Testis (tissue), 3 donors: ENCODE results near the gene IGSF22. TPM values are rescaled to one million over a fixed set of nuclear protein-coding genes. Genes with fewer than 3 reads are reported as not detected.
A peak's percentile ranks its signal among the peaks of the same experiment; 100 is the strongest.

Experiments used
- DNase-seq: peaks from one replicate; pipeline ENCODE4 v3.0.0-alpha.2; 2019
- H3K27ac ChIP-seq, 2 donors: fragments of 200-600 bp; sonication (generic); one replicate each; pipeline ENCODE4 v1.5.1; 2019
- H3K27me3 ChIP-seq: fragments of 200-600 bp; sonication (generic); one replicate; pipeline ENCODE4 v1.5.1; 2019
- H3K36me3 ChIP-seq: fragments of 200-600 bp; sonication (generic); one replicate; pipeline ENCODE4 v1.5.1; 2017; ENCODE audit warnings: low read depth; ENCODE audit errors: missing control alignments
- H3K4me1 ChIP-seq: fragments of 200-600 bp; sonication (generic); one replicate; pipeline ENCODE4 v1.5.1; 2019
- H3K4me3 ChIP-seq, 2 donors: fragments of 200-600 bp; sonication (generic); one replicate each; pipeline ENCODE4 v1.5.1; 2017 to 2019
- H3K9me3 ChIP-seq: fragments of 200-600 bp; sonication (generic); one replicate; pipeline ENCODE4 v1.5.1; 2017
- CTCF ChIP-seq, 3 experiments: fragments of 450-650 bp in 2 of 3; fragments of 200-600 bp in 1 of 3; sonication (generic) in 1 of 3; IDR thresholded peaks; one replicate each; pipeline ENCODE4 v1.5.1; 2016 to 2019; ENCODE audit warnings: antibody characterized with exemption in 3 of 3, mild to moderate bottlenecking in 2 of 3, moderate library complexity in 1 of 3
- POLR2A ChIP-seq: fragments of 450-650 bp; IDR thresholded peaks from one replicate; pipeline ENCODE4 v1.6.1; 2017; ENCODE audit warnings: antibody characterized with exemption, mild to moderate bottlenecking, moderate library complexity
- WGBS, 2 donors: methylation state at CpG; one replicate each; pipeline ENCODE4 v1.1.5; 2018; 5-methylcytosine and 5-hydroxymethylcytosine counted together
- intact Hi-C: fragments of 100-400 bp; cut with DNase I; formaldehyde crosslinking; loops from one replicate; pipeline ENCODE4 v1.15.1; 2023; ENCODE audit warnings: low total_unique reads
- polyA plus RNA-seq: library from polyadenylated mRNA; stranded (reverse); fragments of 350-450 nt; fragmentation: Illumina TruSeq; extraction: RNeasy Lipid Tissue Mini Kit (QIAGEN cat#74804); gene quantifications from one replicate; pipeline ENCODE4 v1.2.3, GENCODE V29; 2014; ENCODE audit warnings: low read depth, low replicate concordance; ENCODE audit not compliant: insufficient read depth
- total RNA-seq, 2 donors: library from RNA; depleted of rRNA; stranded (reverse); fragments of >200 nt; gene quantifications; one replicate each; pipeline ENCODE4 v1.2.3, GENCODE V29; 2016

Gene IGSF22
- total and polyA plus RNA-seq, 3 donors from 2014 or later: 0.94 to 1.7 (median 1.1) TPM

GRCh38 chr11:18729426-18729825 is 3.4 kb upstream of the IGSF22 start:
- intact Hi-C loops: no loop called here

GRCh38 chr11:18728658-18729057 is 2.7 kb upstream of the IGSF22 start:
- Histone ChIP-seq H3K4me3 (no peak overlapping the region), H3K27ac (no peak overlapping the region), H3K4me1 (no peaks in the 10 kb centered on the region), H3K36me3 (no peaks in the 10 kb centered on the region), H3K9me3 (no peaks in the 10 kb centered on the region), H3K27me3 (no peaks in the 10 kb centered on the region)
- 93 to 98% methylated on average over 12 to 13 of the region's 13 CpGs for WGBS, 2 donors
- TF ChIP-seq POLR2A: no peak
- TF ChIP-seq CTCF (IDR thresholded peaks at IDR 0.05): no peak
- intact Hi-C loops: no loop called here
- no peak for DNase-seq

More at GRCh38 chr11:18729426-18729825, 3.4 kb upstream of the IGSF22 start:
- no peaks in the 10 kb centered on the region for H3K36me3 ChIP-seq
- no peak overlapping the region for H3K27ac ChIP-seq
- no peaks in the 10 kb centered on the region for H3K9me3 ChIP-seq
- H3K4me1 ChIP-seq: no peaks in the 10 kb centered on the region
- DNase-seq: no peak
- H3K27me3 ChIP-seq: no peaks in the 10 kb centered on the region
- no peak overlapping the region for H3K4me3 ChIP-seq
- TF ChIP-seq POLR2A (no peak), CTCF (IDR thresholded peaks at IDR 0.05) (no peak)
- WGBS, 2 donors: 83 to 86% methylated on average over 5 to 8 of the region's 16 CpGs

- WGBS, 2 donors: 71 to 72% methylated on average over 10 of the region's 10 CpGs
- no peak overlapping the region for H3K27ac ChIP-seq
- no peaks in the 10 kb centered on the region for H3K9me3 ChIP-seq
- DNase-seq: peak; percentile 26
- H3K4me3 ChIP-seq: no peak overlapping the region
- H3K36me3 ChIP-seq: no peaks in the 10 kb centered on the region
- no peak for TF ChIP-seq POLR2A
- peak in 2 of 3 experiments; percentile 56 to 65 for TF ChIP-seq CTCF (IDR thresholded peaks at IDR 0.05)
- no peaks in the 10 kb centered on the region for H3K4me1 ChIP-seq
- H3K27me3 ChIP-seq: no peaks in the 10 kb centered on the region
- intact Hi-C loops: no loop called here
Observed at GRCh38 chr11:18727479-18728236, 1.7 kb upstream of the IGSF22 start.

- Histone ChIP-seq H3K36me3 (no peaks in the 10 kb centered on the region), H3K27ac (no peak overlapping the region), H3K4me1 (peaks cover 3% of the 10 kb centered on the region), H3K4me3 (no peak overlapping the region), H3K9me3 (no peaks in the 10 kb centered on the region), H3K27me3 (no peaks in the 10 kb centered on the region)
- no peak for TF ChIP-seq CTCF (IDR thresholded peaks at IDR 0.05)
- TF ChIP-seq POLR2A: no peak
- WGBS, 2 donors: 47 to 61% methylated on average over 7 of the region's 7 CpGs
- DNase-seq: no peak
- intact Hi-C loops: no loop called here
Observed at GRCh38 chr11:18723991-18724390, 2.0 kb downstream of the IGSF22 start.

- H3K9me3 ChIP-seq: no peaks in the 10 kb centered on the region
- no peaks in the 10 kb centered on the region for H3K27me3 ChIP-seq
- WGBS, 2 donors: 87 to 89% methylated on average over 1 of the region's 1 CpG
- DNase-seq: no peak
- no peaks in the 10 kb centered on the region for H3K36me3 ChIP-seq
- no peak overlapping the region for H3K4me3 ChIP-seq
- intact Hi-C loops: no loop called here
- peak overlapping the region in 1 of 2 donors; percentile 72 for H3K27ac ChIP-seq
- peaks cover 3% of the 10 kb centered on the region for H3K4me1 ChIP-seq
- TF ChIP-seq CTCF (IDR thresholded peaks at IDR 0.05) (no peak), POLR2A (no peak)
Observed at GRCh38 chr11:18722293-18722637, 3.7 kb downstream of the IGSF22 start.
